Gastroesophageal sphincter (tissue), 3 donors: ENCODE results near the gene BPIFB6.

Experiments
- POLR2A ChIP-seq, 2 donors: fragments of 450-650 bp; IDR thresholded peaks; one replicate each; pipeline ENCODE4 v1.6.1; 2017; ENCODE audit warnings: antibody characterized with exemption in 2 of 2, mild to moderate bottlenecking in 2 of 2, moderate library complexity in 1 of 2
- POLR2AphosphoS5 ChIP-seq: sonication (generic); formaldehyde crosslinking; IDR thresholded peaks from one replicate; pipeline ENCODE4 v1.6.1; 2017; ENCODE audit warnings: antibody characterized with exemption
- TF ChIP-seq, protein P1 (sequence below), 4 experiments: fragments of 200-600 bp in 2 of 4; fragments of 450-650 bp in 2 of 4; sonication (generic) in 1 of 4; IDR thresholded peaks; one replicate each; pipeline ENCODE4 v1.5.1; 2017 to 2019; ENCODE audit warnings: antibody characterized with exemption in 4 of 4, mild to moderate bottlenecking in 2 of 4, moderate library complexity in 2 of 4

- TF ChIP-seq POLR2AphosphoS5 (no peak), POLR2A (IDR thresholded peaks at IDR 0.05) (no peak)
- TF ChIP-seq, protein P1, sequence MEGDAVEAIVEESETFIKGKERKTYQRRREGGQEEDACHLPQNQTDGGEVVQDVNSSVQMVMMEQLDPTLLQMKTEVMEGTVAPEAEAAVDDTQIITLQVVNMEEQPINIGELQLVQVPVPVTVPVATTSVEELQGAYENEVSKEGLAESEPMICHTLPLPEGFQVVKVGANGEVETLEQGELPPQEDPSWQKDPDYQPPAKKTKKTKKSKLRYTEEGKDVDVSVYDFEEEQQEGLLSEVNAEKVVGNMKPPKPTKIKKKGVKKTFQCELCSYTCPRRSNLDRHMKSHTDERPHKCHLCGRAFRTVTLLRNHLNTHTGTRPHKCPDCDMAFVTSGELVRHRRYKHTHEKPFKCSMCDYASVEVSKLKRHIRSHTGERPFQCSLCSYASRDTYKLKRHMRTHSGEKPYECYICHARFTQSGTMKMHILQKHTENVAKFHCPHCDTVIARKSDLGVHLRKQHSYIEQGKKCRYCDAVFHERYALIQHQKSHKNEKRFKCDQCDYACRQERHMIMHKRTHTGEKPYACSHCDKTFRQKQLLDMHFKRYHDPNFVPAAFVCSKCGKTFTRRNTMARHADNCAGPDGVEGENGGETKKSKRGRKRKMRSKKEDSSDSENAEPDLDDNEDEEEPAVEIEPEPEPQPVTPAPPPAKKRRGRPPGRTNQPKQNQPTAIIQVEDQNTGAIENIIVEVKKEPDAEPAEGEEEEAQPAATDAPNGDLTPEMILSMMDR (IDR thresholded peaks at IDR 0.05): no peak
Observed at GRCh38 chr20:33070111-33071053, 38.9 kb downstream of the BPIFB6 start.
